AG10803 (cell line): ENCODE measurements around the gene FOXO1.

Experiments used
- DNase-seq: peaks from one replicate; pipeline ENCODE4 v3.0.0; 2010; ENCODE audit warnings: low read depth
- H3K4me3 ChIP-seq: 2 replicates; pipeline ENCODE4 v1.5.1; 2011; ENCODE audit warnings: mild to moderate bottlenecking, low read length, control low read depth
- CTCF ChIP-seq: conservative IDR thresholded peaks from 2 replicates; pipeline ENCODE4 v1.5.1; 2011; ENCODE audit warnings: mild to moderate bottlenecking, low read length, control low read depth, inconsistent platforms

Gene FOXO1

GRCh38 chr13:40599124-40599523 lies 67.3 kb downstream of the FOXO1 start:
- H3K4me3 ChIP-seq, result no peak overlapping the region
- no peak for DNase-seq
- TF ChIP-seq CTCF, result no peak

GRCh38 chr13:40598569-40598968 lies 67.9 kb downstream of the FOXO1 start:
- DNase-seq, result no peak
- H3K4me3 ChIP-seq, result no peak overlapping the region
- TF ChIP-seq CTCF, result no peak

- DNase-seq, result no peak
- no peak for TF ChIP-seq CTCF
- H3K4me3 ChIP-seq, result no peak overlapping the region
These were observed 68.6 kb downstream of the FOXO1 start for GRCh38 chr13:40597735-40598365.

- no peak overlapping the region for H3K4me3 ChIP-seq
- no peak for TF ChIP-seq CTCF
- no peak for DNase-seq
These were observed 70.0 kb downstream of the FOXO1 start for GRCh38 chr13:40596484-40596883.

- peak; percentile 39 for DNase-seq
- TF ChIP-seq CTCF, result no peak
- H3K4me3 ChIP-seq, result no peak overlapping the region
These were observed 70.7 kb downstream of the FOXO1 start for GRCh38 chr13:40595693-40596092.

- DNase-seq, result no peak
- no peak for TF ChIP-seq CTCF
- H3K4me3 ChIP-seq, result no peak overlapping the region
These were observed 74.4 kb downstream of the FOXO1 start for GRCh38 chr13:40592035-40592434.

- H3K4me3 ChIP-seq, result no peak overlapping the region
- no peak for TF ChIP-seq CTCF
These were observed 75.3 kb downstream of the FOXO1 start for GRCh38 chr13:40591091-40591490.

More at GRCh38 chr13:40591091-40591490, 75.3 kb downstream of the FOXO1 start:
- no peak for DNase-seq
